T1000 (cell line): ENCODE measurements around the gene CTDSP2.
"Not testable (repeated sequence)": the region's sequence is repeated elsewhere in the genome, so short reads cannot be mapped to it uniquely, and the experiment has no call there.

Experiments
- DNase-seq: peaks from one replicate; lab custom pipeline; 2025; ENCODE audit warnings: mixed read lengths; lab: John Stamatoyannopoulos, UW

Gene CTDSP2

GRCh38 chr12:57834086-57834876, 12.2 kb downstream of the CTDSP2 start:
- DNase-seq = no peak

GRCh38 chr12:57833672-57834071, 12.9 kb downstream of the CTDSP2 start:
- no peak for DNase-seq

- no peak for DNase-seq
Measured at GRCh38 chr12:57832966-57833365, 13.6 kb downstream of the CTDSP2 start.

- no peak for DNase-seq
Measured at GRCh38 chr12:57830393-57830792, 16.1 kb downstream of the CTDSP2 start.

GRCh38 chr12:57829025-57829777, 17.3 kb downstream of the CTDSP2 start:
- DNase-seq = no peak

- no peak for DNase-seq
Measured at GRCh38 chr12:57826966-57827365, 19.6 kb downstream of the CTDSP2 start.

GRCh38 chr12:57826400-57826799, 20.1 kb downstream of the CTDSP2 start:
- no peak for DNase-seq

- DNase-seq = no peak
Measured at GRCh38 chr12:57825451-57825850, 21.1 kb downstream of the CTDSP2 start.

- DNase-seq = no peak
Measured at GRCh38 chr12:57823908-57824640, 22.5 kb downstream of the CTDSP2 start.

- DNase-seq = no peak
Measured at GRCh38 chr12:57823131-57823907, 23.2 kb downstream of the CTDSP2 start.

- no peak for DNase-seq
Measured at GRCh38 chr12:57822392-57823130, 24.0 kb downstream of the CTDSP2 start.

GRCh38 chr12:57821474-57822214, 24.9 kb downstream of the CTDSP2 start:
- no peak for DNase-seq

- DNase-seq = not testable (repeated sequence)
Measured at GRCh38 chr12:57821015-57821414, 25.5 kb downstream of the CTDSP2 start.

GRCh38 chr12:57820119-57820518, 26.4 kb downstream of the CTDSP2 start:
- DNase-seq = not testable (repeated sequence)

- not testable (repeated sequence) for DNase-seq
Measured at GRCh38 chr12:57817990-57818331, 28.6 kb downstream of the CTDSP2 start.

GRCh38 chr12:57817261-57817989, 29.1 kb downstream of the CTDSP2 start:
- no peak for DNase-seq

GRCh38 chr12:57816855-57817151, 29.7 kb downstream of the CTDSP2 start:
- no peak for DNase-seq

- no peak for DNase-seq
Measured at GRCh38 chr12:57816001-57816854, 30.3 kb downstream of the CTDSP2 start.
